GM19351 (cell line): ENCODE measurements around the gene LHFPL5.

Experiments used
- ATAC-seq: cut with Tn5 transposase; IDR thresholded peaks from one replicate; pipeline ENCODE4 v1.9.1; 2021; ENCODE audit warnings: mild to moderate bottlenecking, moderate library complexity; ENCODE audit not compliant: unreplicated experiment

The LHFPL5 gene

GRCh38 chr6:35804996-35805736 is at the start of gene LHFPL5:
TSS of gene LHFPL5 (plus strand) at chr6:35805352. CDS start at chr6:35805671, 319 bp downstream.
- no peak for ATAC-seq

GRCh38 chr6:35757456-35758123 is 47.6 kb upstream of the LHFPL5 start:
- no peak for ATAC-seq

- no peak for ATAC-seq
Observed at GRCh38 chr6:35759426-35759825, 45.7 kb upstream of the LHFPL5 start.

GRCh38 chr6:35765739-35766138 is 39.4 kb upstream of the LHFPL5 start:
- no peak for ATAC-seq

GRCh38 chr6:35769211-35769610 is 35.9 kb upstream of the LHFPL5 start:
- ATAC-seq: no peak

GRCh38 chr6:35771343-35771627 is 33.9 kb upstream of the LHFPL5 start:
- no peak for ATAC-seq

GRCh38 chr6:35774116-35774794 is 30.9 kb upstream of the LHFPL5 start:
- no peak for ATAC-seq

- no peak for ATAC-seq
Observed at GRCh38 chr6:35775031-35775430, 30.1 kb upstream of the LHFPL5 start.

- ATAC-seq: no peak
Observed at GRCh38 chr6:35776364-35777215, 28.6 kb upstream of the LHFPL5 start, which contains the start of gene CLPSL2. TSS of gene CLPSL2 (plus strand) at chr6:35776598. CDS start at chr6:35776619, 21 bp downstream.

- no peak for ATAC-seq
Observed at GRCh38 chr6:35777356-35778102, 27.6 kb upstream of the LHFPL5 start.

GRCh38 chr6:35778437-35778836 is 26.7 kb upstream of the LHFPL5 start:
- no peak for ATAC-seq

GRCh38 chr6:35780719-35781118 is 24.4 kb upstream of the LHFPL5 start, which contains the start of gene CLPSL1:
TSS of gene CLPSL1 (plus strand) at chr6:35781019. CDS start at chr6:35781111, 92 bp downstream.
- ATAC-seq: no peak

GRCh38 chr6:35781290-35781689 is 23.9 kb upstream of the LHFPL5 start:
- no peak for ATAC-seq

GRCh38 chr6:35782424-35782823 is 22.7 kb upstream of the LHFPL5 start:
- no peak for ATAC-seq

- ATAC-seq: no peak
Observed at GRCh38 chr6:35784200-35784599, 21.0 kb upstream of the LHFPL5 start.

GRCh38 chr6:35786272-35786671 is 18.9 kb upstream of the LHFPL5 start:
- no peak for ATAC-seq

GRCh38 chr6:35786810-35787209 is 18.3 kb upstream of the LHFPL5 start:
- no peak for ATAC-seq

GRCh38 chr6:35787266-35788218 is 17.6 kb upstream of the LHFPL5 start:
- ATAC-seq: no peak

- no peak for ATAC-seq
Observed at GRCh38 chr6:35788423-35788982, 16.6 kb upstream of the LHFPL5 start.
